H1 (cell line): ENCODE results near the gene TMEM225. TPM values are rescaled to one million over a fixed set of nuclear protein-coding genes. Genes with fewer than 3 reads are reported as not detected.
A peak's percentile ranks its signal among the peaks of the same experiment; 100 is the strongest.

Experiments
- CTCF ChIA-PET: fragments of 300-600 bp; sonication (Branson Sonifier 250); formaldehyde crosslinking; loops from one replicate; lab custom pipeline; 2021; ENCODE audit not compliant: partially characterized antibody; lab: Charles Lee
- POLR2A ChIA-PET: fragments of 300-600 bp; sonication (Branson Sonifier 250); formaldehyde crosslinking; loops from one replicate; lab custom pipeline; 2021; ENCODE audit warnings: inconsistent platforms; ENCODE audit not compliant: partially characterized antibody; lab: Charles Lee
- DNase-seq, 2 experiments: peaks; one replicate each; pipeline versions ENCODE4 v3.0.0 to v3.0.0-alpha.2; 2010 to 2022; ENCODE audit warnings: low spot score in 2 of 2, low read depth in 1 of 2, mixed read lengths in 1 of 2
- FAIRE-seq: peaks from 2 replicates; lab custom pipeline; 2011; peaks lifted over from hg19 to GRCh38; lab: Jason Lieb, UNC
- H2AFZ ChIP-seq: 2 replicates; pipeline ENCODE4 v1.8.1; 2012; ENCODE audit warnings: low read length, inconsistent platforms
- H2AK5ac ChIP-seq: 2 replicates; pipeline ENCODE4 v1.6.1; 2013; ENCODE audit warnings: low read depth, low read length
- H2BK120ac ChIP-seq: replicated peaks from 2 replicates; pipeline ENCODE3; 2013; ENCODE audit warnings: low read depth, low read length, inconsistent platforms
- H2BK12ac ChIP-seq: 2 replicates; pipeline ENCODE4 v1.6.1; 2013; ENCODE audit warnings: low read depth, low read length
- H2BK15ac ChIP-seq: 2 replicates; pipeline ENCODE4 v1.6.1; 2013; ENCODE audit warnings: low read length
- H2BK20ac ChIP-seq: 2 replicates; pipeline ENCODE4 v1.6.1; 2013; ENCODE audit warnings: low read length
- H2BK5ac ChIP-seq: 2 replicates; pipeline ENCODE4 v1.6.1; 2013; ENCODE audit warnings: low read depth, low read length
- H3K14ac ChIP-seq: 2 replicates; pipeline ENCODE4 v1.6.1; 2013; ENCODE audit warnings: inconsistent platforms; ENCODE audit not compliant: insufficient read length
- H3K18ac ChIP-seq: 2 replicates; pipeline ENCODE4 v1.6.1; 2013; ENCODE audit warnings: low read length; ENCODE audit errors: extremely low read depth
- H3K23ac ChIP-seq: 2 replicates; pipeline ENCODE4 v1.6.1; 2013; ENCODE audit warnings: inconsistent platforms; ENCODE audit not compliant: insufficient read length
- H3K23me2 ChIP-seq: 2 replicates; pipeline ENCODE4 v1.6.1; 2013; ENCODE audit warnings: low read depth, low read length
- H3K27ac ChIP-seq: 2 replicates; pipeline ENCODE4 v1.6.1; 2011; ENCODE audit warnings: low read depth, low read length, inconsistent platforms
- H3K27me3 ChIP-seq, 4 experiments: replicated peaks in 1 of 4; 1 replicate in 1 of 4; 2 replicates in 3 of 4; pipeline versions ENCODE4 v1.6.1 to v1.8.1; 2011 to 2013; ENCODE audit warnings: low read length in 3 of 4, mild to moderate bottlenecking in 3 of 4, inconsistent platforms in 2 of 4, mixed read lengths in 2 of 4, moderate library complexity in 1 of 4; ENCODE audit not compliant: control insufficient read depth in 3 of 4, insufficient read depth in 3 of 4; ENCODE audit errors: extremely low read depth in 1 of 4
- H3K36me3 ChIP-seq, 4 experiments: 2 replicates each; pipeline versions ENCODE4 v1.6.1 to v1.8.1; 2011 to 2013; ENCODE audit warnings: mild to moderate bottlenecking in 4 of 4, low read length in 3 of 4, moderate library complexity in 2 of 4, control low read depth in 1 of 4, inconsistent platforms in 1 of 4; ENCODE audit not compliant: insufficient read depth in 4 of 4, control insufficient read depth in 2 of 4
- H3K4ac ChIP-seq: replicated peaks from 2 replicates; pipeline ENCODE3; 2013; ENCODE audit warnings: low read length, low read depth, mixed read lengths, inconsistent platforms; ENCODE audit not compliant: insufficient read length
- H3K4me1 ChIP-seq, 4 experiments: replicated peaks in 1 of 4; 1 replicate in 1 of 4; 2 replicates in 3 of 4; pipeline versions ENCODE4 v1.6.1 to v1.8.1; 2011 to 2013; ENCODE audit warnings: low read length in 3 of 4, inconsistent platforms in 2 of 4, mixed read lengths in 1 of 4; ENCODE audit not compliant: insufficient read depth in 4 of 4, control insufficient read depth in 3 of 4
- H3K4me2 ChIP-seq, 2 experiments: 2 replicates each; pipeline versions ENCODE4 v1.6.1 to v1.8.1; 2011 to 2013; ENCODE audit warnings: low read depth in 2 of 2, low read length in 2 of 2, control low read depth in 1 of 2, inconsistent platforms in 1 of 2, mild to moderate bottlenecking in 1 of 2; ENCODE audit not compliant: insufficient read depth in 1 of 2
- H3K4me3 ChIP-seq, 4 experiments: fragments of 200-600, 300-600 bp in 1 of 4; sonication (generic), shearing (Covaris generic), sonication (Bioruptor Twin) in 1 of 4; 2 replicates each; pipeline versions ENCODE4 v1.5.1 to v1.8.1; 2011 to 2016; ENCODE audit warnings: low read length in 4 of 4, low read depth in 3 of 4, control low read depth in 2 of 4, inconsistent platforms in 2 of 4, mild to moderate bottlenecking in 2 of 4, mixed read lengths in 1 of 4, moderate library complexity in 1 of 4; ENCODE audit not compliant: insufficient read depth in 2 of 4; ENCODE audit errors: extremely low read depth in 1 of 4
- H3K56ac ChIP-seq: replicated peaks from 2 replicates; pipeline ENCODE3; 2013; ENCODE audit warnings: low read depth, mild to moderate bottlenecking, mixed read lengths, low read length, inconsistent platforms; ENCODE audit not compliant: insufficient read length
- H3K79me1 ChIP-seq: 2 replicates; pipeline ENCODE4 v1.6.1; 2013; ENCODE audit warnings: low read depth, low read length, control low read depth
- H3K79me2 ChIP-seq, 2 experiments: 2 replicates each; pipeline versions ENCODE4 v1.6.1 to v1.8.1; 2012 to 2013; ENCODE audit warnings: low read length in 2 of 2, mild to moderate bottlenecking in 2 of 2, inconsistent platforms in 1 of 2; ENCODE audit not compliant: insufficient read depth in 2 of 2, control insufficient read depth in 1 of 2
- H3K9ac ChIP-seq, 4 experiments: replicated peaks in 1 of 4; 1 replicate in 1 of 4; 2 replicates in 3 of 4; pipeline versions ENCODE4 v1.6.1 to v1.8.1; 2011 to 2013; ENCODE audit warnings: low read depth in 3 of 4, low read length in 3 of 4, control low read depth in 2 of 4, mild to moderate bottlenecking in 2 of 4, moderate library complexity in 2 of 4, inconsistent platforms in 1 of 4; ENCODE audit errors: extremely low read depth in 1 of 4
- H3K9me3 ChIP-seq, 2 experiments: 2 replicates each; pipeline versions ENCODE4 v1.6.1 to v1.8.1; 2012 to 2013; ENCODE audit warnings: mild to moderate bottlenecking in 2 of 2, moderate library complexity in 2 of 2, control low read depth in 1 of 2, inconsistent platforms in 1 of 2, low read depth in 1 of 2, low read length in 1 of 2, mixed read lengths in 1 of 2; ENCODE audit not compliant: insufficient read depth in 2 of 2
- H4K20me1 ChIP-seq, 2 experiments: replicated peaks in 1 of 2; 2 replicates each; pipeline versions ENCODE3 to v1.8.1; 2011 to 2013; ENCODE audit warnings: inconsistent platforms in 2 of 2, low read length in 2 of 2, mild to moderate bottlenecking in 1 of 2; ENCODE audit not compliant: insufficient read depth in 2 of 2, control insufficient read depth in 1 of 2
- H4K5ac ChIP-seq: 2 replicates; pipeline ENCODE4 v1.6.1; 2013; ENCODE audit warnings: low read length, low read depth, mixed read lengths, inconsistent platforms; ENCODE audit not compliant: insufficient read length
- H4K8ac ChIP-seq: 2 replicates; pipeline ENCODE4 v1.8.0; 2013; ENCODE audit warnings: mild to moderate bottlenecking, moderate library complexity, low read length, inconsistent platforms; ENCODE audit not compliant: insufficient read depth; ENCODE audit errors: extremely low read depth
- H4K91ac ChIP-seq: replicated peaks from 2 replicates; pipeline ENCODE3; 2013; ENCODE audit warnings: low read length, mixed read lengths, inconsistent platforms; ENCODE audit not compliant: insufficient read length
- CEBPB ChIP-seq: IDR thresholded peaks from 2 replicates; pipeline ENCODE4 v1.6.1; 2012; ENCODE audit warnings: low read depth, low read length
- CTBP2 ChIP-seq: IDR thresholded peaks from 2 replicates; pipeline ENCODE4 v1.7.0; 2011; ENCODE audit warnings: borderline replicate concordance, mild to moderate bottlenecking, moderate library complexity, mixed read lengths, low read length; ENCODE audit not compliant: insufficient read depth, insufficient read length
- GTF2F1 ChIP-seq: IDR thresholded peaks from 2 replicates; pipeline ENCODE4 v1.6.1; 2012; ENCODE audit warnings: low read depth, low read length, improper control_type of control experiment, borderline replicate concordance
- HDAC2 ChIP-seq, 2 experiments: fragments of 300-600 bp in 1 of 2; sonication (generic) in 1 of 2; IDR thresholded peaks; 2 replicates each; pipeline ENCODE4 v1.6.1; 2011 to 2012; ENCODE audit warnings: low read depth in 2 of 2, low read length in 2 of 2, mild to moderate bottlenecking in 2 of 2, moderate library complexity in 2 of 2, borderline replicate concordance in 1 of 2, inconsistent platforms in 1 of 2
- KDM5A ChIP-seq: fragments of 200-600 bp; IDR thresholded peaks from 2 replicates; pipeline ENCODE4 v1.7.1; 2012; ENCODE audit warnings: mild to moderate bottlenecking, low read length, inconsistent platforms, mixed read lengths
- POLR2AphosphoS5 ChIP-seq: IDR thresholded peaks from 2 replicates; pipeline ENCODE4 v1.6.1; 2011; ENCODE audit warnings: low read depth, low read length
- WGBS, 2 experiments: shearing (Covaris generic) in 1 of 2; methylation state at CpG; one replicate each; pipeline versions ENCODE4 v1.1.6 to v1.1.7; 2013 to 2015; ENCODE audit warnings: low lambda C conversion rate in 2 of 2, mixed read lengths in 2 of 2, inconsistent platforms in 1 of 2, low coverage in 1 of 2, missing lambda C conversion rate in 1 of 2; ENCODE audit not compliant: insufficient replicate concordance in 2 of 2, insufficient coverage in 1 of 2, insufficient read length in 1 of 2; ENCODE audit errors: extremely low coverage in 1 of 2, missing lambda C conversion rate in 1 of 2; 5-methylcytosine and 5-hydroxymethylcytosine counted together
- polyA plus RNA-seq, 7 experiments: library from polyadenylated mRNA; depleted of rRNA in 3 of 7; stranded (reverse) in 5 of 7; unstranded in 2 of 7; fragments of >200 nt in 5 of 7; fragments of 200-250 nt in 2 of 7; gene quantifications; 1 replicate in 5 of 7; 2 replicates in 1 of 7; 4 replicates in 1 of 7; pipeline versions ENCODE4 v1.2.1 to v1.2.3, GENCODE V29; 2011 to 2013; ENCODE audit warnings: missing spikeins in 2 of 7, mixed read lengths in 2 of 7
- total RNA-seq: library from RNA; stranded (reverse); fragmentation: NEBNext Ultra II Directional; extraction: Animal tissue kit (Norgen Biotek cat#: 25700); gene quantifications from 2 replicates; pipeline ENCODE4 v1.2.1, GENCODE V29; 2021
- TF ChIP-seq, protein P1 (sequence below): IDR thresholded peaks from 2 replicates; pipeline ENCODE4 v1.6.1; 2012; ENCODE audit warnings: inconsistent platforms
- TF ChIP-seq, protein P2 (sequence below): IDR thresholded peaks from 2 replicates; pipeline ENCODE4 v1.6.1; 2012; ENCODE audit warnings: inconsistent platforms

Gene TMEM225
- total and polyA plus RNA-seq, 2 of the 8 experiments (the other 6 are each of a cell fraction or from before 2014, with no cell fraction given) = not detected

DNA sequence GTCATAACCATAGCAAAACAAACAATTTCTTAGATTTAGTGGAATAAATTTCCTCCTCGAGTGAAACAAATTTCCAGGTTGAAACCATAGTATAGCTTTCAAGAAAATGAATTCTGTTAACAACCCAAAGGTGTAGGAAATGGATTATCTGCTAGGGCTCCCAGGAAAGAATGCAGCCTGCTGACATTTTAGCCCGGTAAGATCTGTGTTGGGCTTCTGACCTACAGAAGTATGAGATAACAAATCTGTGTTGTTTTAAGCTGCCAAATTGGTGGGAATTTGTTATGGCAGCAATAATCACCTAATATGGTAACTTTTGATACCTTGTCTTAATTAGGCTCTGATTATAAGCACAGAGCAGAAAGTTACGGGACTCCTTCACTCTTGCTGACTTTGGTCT lies 47.3 kb downstream of the TMEM225 start:
- Histone ChIP-seq H3K18ac (no peak overlapping the region), H2BK20ac (no peak overlapping the region), H3K36me3 (no peaks in the 10 kb centered on the region), H2BK120ac (no peak overlapping the region), H4K8ac (no peak overlapping the region), H3K56ac (no peak overlapping the region), H2AFZ (peak overlapping the region; percentile 74; the same call in 1 of the 2 replicates), H3K4me3 (no peak overlapping the region), H3K79me2 (no peaks in the 10 kb centered on the region), H2AK5ac (no peak overlapping the region), H3K27ac (no peak overlapping the region), H2BK15ac (no peak overlapping the region)
- CTCF ChIA-PET = interaction anchor here (0.7 to 1.7 kb wide), 4 partner anchors 65 to 258 kb away, joined by 3 to 4 read pairs (median 3); no protein-coding TSS in a partner anchor
- no peak for TF ChIP-seq POLR2AphosphoS5
- no peak for TF ChIP-seq CTBP2
- no peak for TF ChIP-seq CEBPB
- TF ChIP-seq KDM5A = no peak
- TF ChIP-seq HDAC2 (IDR thresholded peaks at IDR 0.05; ENCODE audit: borderline replicate concordance in 1 of 2, low read depth in 2 of 2, low read length in 2 of 2) = no peak
- TF ChIP-seq, protein P1, sequence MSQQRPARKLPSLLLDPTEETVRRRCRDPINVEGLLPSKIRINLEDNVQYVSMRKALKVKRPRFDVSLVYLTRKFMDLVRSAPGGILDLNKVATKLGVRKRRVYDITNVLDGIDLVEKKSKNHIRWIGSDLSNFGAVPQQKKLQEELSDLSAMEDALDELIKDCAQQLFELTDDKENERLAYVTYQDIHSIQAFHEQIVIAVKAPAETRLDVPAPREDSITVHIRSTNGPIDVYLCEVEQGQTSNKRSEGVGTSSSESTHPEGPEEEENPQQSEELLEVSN = no peak
- TF ChIP-seq, protein P2, sequence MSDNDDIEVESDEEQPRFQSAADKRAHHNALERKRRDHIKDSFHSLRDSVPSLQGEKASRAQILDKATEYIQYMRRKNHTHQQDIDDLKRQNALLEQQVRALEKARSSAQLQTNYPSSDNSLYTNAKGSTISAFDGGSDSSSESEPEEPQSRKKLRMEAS = no peak
- TF ChIP-seq GTF2F1 = no peak
- TF ChIP-seq, all 59 proteins: peak for 0
- FAIRE-seq = peak; percentile 48
- Histone ChIP-seq H3K4me1 (no peaks in the 10 kb centered on the region; a peak in 1 of 7 replicates), H3K14ac (no peak overlapping the region), H3K23ac (no peak overlapping the region), H3K79me1 (no peaks in the 10 kb centered on the region), H4K5ac (no peak overlapping the region), H4K20me1 (no peaks in the 10 kb centered on the region), H3K27me3 (no peaks in the 10 kb centered on the region), H2BK12ac (no peak overlapping the region), H2BK5ac (no peak overlapping the region), H3K9me3 (no peaks in the 10 kb centered on the region), H3K23me2 (no peaks in the 10 kb centered on the region), H3K4me2 (no peak overlapping the region), H3K4ac (no peak overlapping the region), H4K91ac (no peak overlapping the region), H3K9ac (no peak overlapping the region)
- no peak for DNase-seq
- POLR2A ChIA-PET = no interaction called here
- 83% methylated on average over 3 of the region's 3 CpGs; no CpG with 5 or more reads in 1 of the 2 experiments for WGBS, 2 experiments
